HepG2 (cell line): ENCODE data around the gene SLC17A9.

Experiments
- CHD2 ChIP-seq: IDR thresholded peaks from 2 replicates; pipeline ENCODE4 v1.6.1; 2011; ENCODE audit warnings: low read depth, low read length, improper control_type of control experiment
- IRF2 ChIP-seq: IDR thresholded peaks from 2 replicates; pipeline ENCODE4 v1.6.1; 2018; ENCODE audit warnings: missing genetic modification reagents, missing compliant biosample characterization
- KLF12 ChIP-seq: sonication (generic); formaldehyde crosslinking; IDR thresholded peaks from 2 replicates; pipeline ENCODE4 v1.4.0; 2020; ENCODE audit warnings: missing genetic modification reagents, borderline replicate concordance
- KLF16 ChIP-seq, 2 experiments: sonication (generic) in 1 of 2; formaldehyde crosslinking in 1 of 2; IDR thresholded peaks; 2 replicates each; pipeline versions ENCODE4 v1.6.1 to v1.8.0; 2016 to 2023; ENCODE audit warnings: missing genetic modification reagents in 2 of 2, missing compliant biosample characterization in 1 of 2
- KLF6 ChIP-seq: IDR thresholded peaks from 2 replicates; pipeline ENCODE4 v1.8.0; 2016; ENCODE audit warnings: missing biosample characterization, missing genetic modification reagents
- NFIB ChIP-seq: sonication (generic); formaldehyde crosslinking; IDR thresholded peaks from 2 replicates; pipeline ENCODE4 v1.9.0; 2021; ENCODE audit warnings: missing genetic modification reagents, mild to moderate bottlenecking, borderline replicate concordance
- POLR2A ChIP-seq, 2 experiments: IDR thresholded peaks; 2 replicates each; pipeline ENCODE4 v1.6.1; 2011; ENCODE audit warnings: low read depth in 2 of 2, low read length in 2 of 2, mild to moderate bottlenecking in 1 of 2, moderate library complexity in 1 of 2; ENCODE audit not compliant: insufficient read depth in 1 of 2
- RBFOX2 ChIP-seq: fragments of 200-400 bp; formaldehyde crosslinking; IDR thresholded peaks from 2 replicates; pipeline ENCODE4 v1.6.1; 2017; ENCODE audit warnings: low read depth, mild to moderate bottlenecking, low read length
- SMARCE1 ChIP-seq: fragments of 450-650 bp; IDR thresholded peaks from 2 replicates; pipeline ENCODE4 v1.6.1; 2017; ENCODE audit warnings: borderline replicate concordance
- ZFP41 ChIP-seq: sonication (generic); formaldehyde crosslinking; IDR thresholded peaks from 2 replicates; pipeline ENCODE4 v1.4.0; 2020; ENCODE audit warnings: mild to moderate bottlenecking, missing genetic modification reagents, borderline replicate concordance
- TF ChIP-seq, protein P1 (sequence below): sonication (generic); formaldehyde crosslinking; IDR thresholded peaks from 2 replicates; pipeline ENCODE4 v1.4.0; 2020; ENCODE audit warnings: missing genetic modification reagents
- TF ChIP-seq, protein P2 (sequence below): sonication (generic); formaldehyde crosslinking; IDR thresholded peaks from 2 replicates; pipeline ENCODE4 v1.5.0; 2020; ENCODE audit warnings: mild to moderate bottlenecking, missing genetic modification reagents, moderate library complexity

- TF ChIP-seq KLF6 (CRISPR knock-in tag) (no peak), ZFP41 (CRISPR knock-in tag) (no peak), NFIB (CRISPR knock-in tag) (no peak), RBFOX2 (no peak), POLR2A (IDR thresholded peaks at IDR 0.05; ENCODE audit: insufficient read depth in 1 of 2, low read depth in 2 of 2, low read length in 2 of 2) (no peak), KLF12 (no peak), SMARCE1 (no peak), CHD2 (no peak), KLF16 (CRISPR knock-in tag; IDR thresholded peaks at IDR 0.05) (no peak), IRF2 (no peak)
- TF ChIP-seq, protein P1, sequence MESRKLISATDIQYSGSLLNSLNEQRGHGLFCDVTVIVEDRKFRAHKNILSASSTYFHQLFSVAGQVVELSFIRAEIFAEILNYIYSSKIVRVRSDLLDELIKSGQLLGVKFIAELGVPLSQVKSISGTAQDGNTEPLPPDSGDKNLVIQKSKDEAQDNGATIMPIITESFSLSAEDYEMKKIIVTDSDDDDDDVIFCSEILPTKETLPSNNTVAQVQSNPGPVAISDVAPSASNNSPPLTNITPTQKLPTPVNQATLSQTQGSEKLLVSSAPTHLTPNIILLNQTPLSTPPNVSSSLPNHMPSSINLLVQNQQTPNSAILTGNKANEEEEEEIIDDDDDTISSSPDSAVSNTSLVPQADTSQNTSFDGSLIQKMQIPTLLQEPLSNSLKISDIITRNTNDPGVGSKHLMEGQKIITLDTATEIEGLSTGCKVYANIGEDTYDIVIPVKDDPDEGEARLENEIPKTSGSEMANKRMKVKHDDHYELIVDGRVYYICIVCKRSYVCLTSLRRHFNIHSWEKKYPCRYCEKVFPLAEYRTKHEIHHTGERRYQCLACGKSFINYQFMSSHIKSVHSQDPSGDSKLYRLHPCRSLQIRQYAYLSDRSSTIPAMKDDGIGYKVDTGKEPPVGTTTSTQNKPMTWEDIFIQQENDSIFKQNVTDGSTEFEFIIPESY, result no peak
- TF ChIP-seq, protein P2, sequence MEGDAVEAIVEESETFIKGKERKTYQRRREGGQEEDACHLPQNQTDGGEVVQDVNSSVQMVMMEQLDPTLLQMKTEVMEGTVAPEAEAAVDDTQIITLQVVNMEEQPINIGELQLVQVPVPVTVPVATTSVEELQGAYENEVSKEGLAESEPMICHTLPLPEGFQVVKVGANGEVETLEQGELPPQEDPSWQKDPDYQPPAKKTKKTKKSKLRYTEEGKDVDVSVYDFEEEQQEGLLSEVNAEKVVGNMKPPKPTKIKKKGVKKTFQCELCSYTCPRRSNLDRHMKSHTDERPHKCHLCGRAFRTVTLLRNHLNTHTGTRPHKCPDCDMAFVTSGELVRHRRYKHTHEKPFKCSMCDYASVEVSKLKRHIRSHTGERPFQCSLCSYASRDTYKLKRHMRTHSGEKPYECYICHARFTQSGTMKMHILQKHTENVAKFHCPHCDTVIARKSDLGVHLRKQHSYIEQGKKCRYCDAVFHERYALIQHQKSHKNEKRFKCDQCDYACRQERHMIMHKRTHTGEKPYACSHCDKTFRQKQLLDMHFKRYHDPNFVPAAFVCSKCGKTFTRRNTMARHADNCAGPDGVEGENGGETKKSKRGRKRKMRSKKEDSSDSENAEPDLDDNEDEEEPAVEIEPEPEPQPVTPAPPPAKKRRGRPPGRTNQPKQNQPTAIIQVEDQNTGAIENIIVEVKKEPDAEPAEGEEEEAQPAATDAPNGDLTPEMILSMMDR (CRISPR knock-in tag), result no peak
These were observed 52.9 kb downstream of the SLC17A9 start for GRCh38 chr20:63005365-63005861.
